Testis (tissue), 3 donors: Measurements from ENCODE around the gene TRIP6. TPM values are rescaled to one million over a fixed set of nuclear protein-coding genes. Genes with fewer than 3 reads are reported as not detected.

Experiments used
- DNase-seq: peaks from one replicate; pipeline ENCODE4 v3.0.0-alpha.2; 2019
- H3K27ac ChIP-seq, 2 donors: fragments of 200-600 bp; sonication (generic); one replicate each; pipeline ENCODE4 v1.5.1; 2019
- H3K27me3 ChIP-seq: fragments of 200-600 bp; sonication (generic); one replicate; pipeline ENCODE4 v1.5.1; 2019
- H3K36me3 ChIP-seq: fragments of 200-600 bp; sonication (generic); one replicate; pipeline ENCODE4 v1.5.1; 2017; ENCODE audit warnings: low read depth; ENCODE audit errors: missing control alignments
- H3K4me1 ChIP-seq: fragments of 200-600 bp; sonication (generic); one replicate; pipeline ENCODE4 v1.5.1; 2019
- H3K4me3 ChIP-seq, 2 donors: fragments of 200-600 bp; sonication (generic); one replicate each; pipeline ENCODE4 v1.5.1; 2017 to 2019
- H3K9me3 ChIP-seq: fragments of 200-600 bp; sonication (generic); one replicate; pipeline ENCODE4 v1.5.1; 2017
- POLR2A ChIP-seq: fragments of 450-650 bp; IDR thresholded peaks from one replicate; pipeline ENCODE4 v1.6.1; 2017; ENCODE audit warnings: antibody characterized with exemption, mild to moderate bottlenecking, moderate library complexity
- WGBS, 2 donors: methylation state at CpG; one replicate each; pipeline ENCODE4 v1.1.5; 2018; 5-methylcytosine and 5-hydroxymethylcytosine counted together
- intact Hi-C: fragments of 100-400 bp; cut with DNase I; formaldehyde crosslinking; loops from one replicate; pipeline ENCODE4 v1.15.1; 2023; ENCODE audit warnings: low total_unique reads
- polyA plus RNA-seq: library from polyadenylated mRNA; stranded (reverse); fragments of 350-450 nt; fragmentation: Illumina TruSeq; extraction: RNeasy Lipid Tissue Mini Kit (QIAGEN cat#74804); gene quantifications from one replicate; pipeline ENCODE4 v1.2.3, GENCODE V29; 2014; ENCODE audit warnings: low read depth, low replicate concordance; ENCODE audit not compliant: insufficient read depth
- total RNA-seq, 2 donors: library from RNA; depleted of rRNA; stranded (reverse); fragments of >200 nt; gene quantifications; one replicate each; pipeline ENCODE4 v1.2.3, GENCODE V29; 2016
- TF ChIP-seq, protein P1 (sequence below), 3 experiments: fragments of 450-650 bp in 2 of 3; fragments of 200-600 bp in 1 of 3; sonication (generic) in 1 of 3; IDR thresholded peaks; one replicate each; pipeline ENCODE4 v1.5.1; 2016 to 2019; ENCODE audit warnings: antibody characterized with exemption in 3 of 3, mild to moderate bottlenecking in 2 of 3, moderate library complexity in 1 of 3

TRIP6 gene
- total and polyA plus RNA-seq, 3 donors from 2014 or later = 46.8 to 99.6 (median 49.8) TPM

DNA sequence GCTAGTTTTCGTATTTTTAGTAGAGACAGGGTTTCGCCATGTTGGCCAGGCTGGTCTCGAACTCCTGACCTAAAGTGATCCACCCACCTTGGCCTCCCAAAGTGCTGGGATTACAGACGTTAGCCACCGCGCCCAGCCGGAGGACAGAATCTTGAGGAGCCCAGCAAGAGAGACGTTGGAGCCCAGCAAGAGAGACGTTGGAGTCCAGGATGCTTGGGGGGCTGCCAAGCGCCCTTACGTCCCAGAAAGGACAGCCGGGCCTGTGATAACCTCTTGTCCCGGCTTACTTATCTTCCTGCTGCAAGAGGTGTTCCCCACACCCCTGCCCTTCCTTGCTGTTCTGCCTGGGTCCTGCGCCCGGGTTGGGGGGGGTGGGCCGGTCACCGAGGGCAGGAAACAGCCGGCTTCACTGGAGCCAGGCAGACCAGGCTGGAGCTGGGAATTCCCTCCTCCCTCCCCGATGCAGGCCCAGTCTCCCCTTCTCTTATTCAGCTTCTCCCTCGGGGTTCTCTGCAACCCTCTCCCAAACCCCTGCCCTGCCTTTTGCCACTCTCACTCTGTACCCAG is 38.0 kb upstream of the TRIP6 start:
- TF ChIP-seq POLR2A = no peak
- TF ChIP-seq, protein P1, sequence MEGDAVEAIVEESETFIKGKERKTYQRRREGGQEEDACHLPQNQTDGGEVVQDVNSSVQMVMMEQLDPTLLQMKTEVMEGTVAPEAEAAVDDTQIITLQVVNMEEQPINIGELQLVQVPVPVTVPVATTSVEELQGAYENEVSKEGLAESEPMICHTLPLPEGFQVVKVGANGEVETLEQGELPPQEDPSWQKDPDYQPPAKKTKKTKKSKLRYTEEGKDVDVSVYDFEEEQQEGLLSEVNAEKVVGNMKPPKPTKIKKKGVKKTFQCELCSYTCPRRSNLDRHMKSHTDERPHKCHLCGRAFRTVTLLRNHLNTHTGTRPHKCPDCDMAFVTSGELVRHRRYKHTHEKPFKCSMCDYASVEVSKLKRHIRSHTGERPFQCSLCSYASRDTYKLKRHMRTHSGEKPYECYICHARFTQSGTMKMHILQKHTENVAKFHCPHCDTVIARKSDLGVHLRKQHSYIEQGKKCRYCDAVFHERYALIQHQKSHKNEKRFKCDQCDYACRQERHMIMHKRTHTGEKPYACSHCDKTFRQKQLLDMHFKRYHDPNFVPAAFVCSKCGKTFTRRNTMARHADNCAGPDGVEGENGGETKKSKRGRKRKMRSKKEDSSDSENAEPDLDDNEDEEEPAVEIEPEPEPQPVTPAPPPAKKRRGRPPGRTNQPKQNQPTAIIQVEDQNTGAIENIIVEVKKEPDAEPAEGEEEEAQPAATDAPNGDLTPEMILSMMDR (IDR thresholded peaks at IDR 0.05) = no peak
- H3K27me3 ChIP-seq = no peaks in the 10 kb centered on the region
- no peaks in the 10 kb centered on the region for H3K9me3 ChIP-seq
- intact Hi-C loops = no loop called here
- 28 to 53% methylated on average over 11 to 20 of the region's 20 CpGs for WGBS, 2 donors
- no peak for DNase-seq
- no peaks in the 10 kb centered on the region for H3K36me3 ChIP-seq
- H3K4me3 ChIP-seq = no peak overlapping the region
- peak overlapping the region in 1 of 2 donors; percentile 15 for H3K27ac ChIP-seq
- peaks cover 18% of the 10 kb centered on the region for H3K4me1 ChIP-seq

DNA sequence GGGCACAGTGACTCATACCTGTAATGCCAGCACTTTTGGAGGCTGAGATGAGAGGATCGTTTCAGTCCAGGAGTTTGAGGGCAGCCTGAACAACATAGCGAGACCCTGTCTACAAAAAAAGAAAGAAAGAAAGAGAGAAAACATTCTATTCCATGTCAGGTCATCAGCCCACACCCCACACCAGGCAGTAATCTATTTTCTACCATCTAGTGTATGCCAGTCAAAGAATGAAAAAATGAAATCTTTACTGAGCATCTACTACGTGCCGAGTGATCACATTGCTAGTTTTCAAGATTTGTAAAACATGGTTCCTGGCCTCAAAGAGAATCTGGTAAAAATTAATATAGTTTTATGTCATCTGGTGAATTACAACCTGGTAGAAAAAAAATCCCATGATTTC is 36.8 kb upstream of the TRIP6 start:
- H3K36me3 ChIP-seq = no peaks in the 10 kb centered on the region
- no peaks in the 10 kb centered on the region for H3K9me3 ChIP-seq
- intact Hi-C loops = no loop called here
- no peak overlapping the region for H3K4me3 ChIP-seq
- peaks cover 8% of the 10 kb centered on the region for H3K4me1 ChIP-seq
- TF ChIP-seq, protein P1 (IDR thresholded peaks at IDR 0.05) = no peak
- no peak for TF ChIP-seq POLR2A
- DNase-seq = no peak
- no peaks in the 10 kb centered on the region for H3K27me3 ChIP-seq
- WGBS, 2 donors = 74 to 88% methylated on average over 4 of the region's 4 CpGs
- no peak overlapping the region for H3K27ac ChIP-seq

DNA sequence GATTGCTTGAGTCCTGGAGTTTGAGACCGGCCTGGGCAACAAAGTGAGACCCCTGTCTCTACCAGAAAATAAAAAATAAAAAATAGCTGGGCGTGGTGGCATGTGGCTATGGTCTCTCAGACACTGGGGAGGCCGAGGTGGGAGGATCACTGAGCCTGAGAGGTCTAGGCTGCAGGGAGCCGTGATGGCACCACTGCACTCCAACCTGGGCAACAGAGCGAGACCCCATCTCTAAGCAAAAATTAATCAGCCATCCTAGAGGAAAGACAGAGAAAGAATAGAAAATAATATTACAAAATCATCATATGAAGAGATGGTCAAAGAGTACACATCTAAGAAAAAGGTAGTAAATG is 34.9 kb upstream of the TRIP6 start:
- TF ChIP-seq, protein P1 (IDR thresholded peaks at IDR 0.05) = no peak
- no peak for TF ChIP-seq POLR2A
- Histone ChIP-seq H3K9me3 (no peaks in the 10 kb centered on the region), H3K27me3 (no peaks in the 10 kb centered on the region), H3K27ac (no peak overlapping the region), H3K4me1 (peaks cover 14% of the 10 kb centered on the region), H3K36me3 (no peaks in the 10 kb centered on the region), H3K4me3 (no peak overlapping the region)
- no peak for DNase-seq
- intact Hi-C loops = no loop called here
- 88 to 96% methylated on average over 5 of the region's 5 CpGs for WGBS, 2 donors

DNA sequence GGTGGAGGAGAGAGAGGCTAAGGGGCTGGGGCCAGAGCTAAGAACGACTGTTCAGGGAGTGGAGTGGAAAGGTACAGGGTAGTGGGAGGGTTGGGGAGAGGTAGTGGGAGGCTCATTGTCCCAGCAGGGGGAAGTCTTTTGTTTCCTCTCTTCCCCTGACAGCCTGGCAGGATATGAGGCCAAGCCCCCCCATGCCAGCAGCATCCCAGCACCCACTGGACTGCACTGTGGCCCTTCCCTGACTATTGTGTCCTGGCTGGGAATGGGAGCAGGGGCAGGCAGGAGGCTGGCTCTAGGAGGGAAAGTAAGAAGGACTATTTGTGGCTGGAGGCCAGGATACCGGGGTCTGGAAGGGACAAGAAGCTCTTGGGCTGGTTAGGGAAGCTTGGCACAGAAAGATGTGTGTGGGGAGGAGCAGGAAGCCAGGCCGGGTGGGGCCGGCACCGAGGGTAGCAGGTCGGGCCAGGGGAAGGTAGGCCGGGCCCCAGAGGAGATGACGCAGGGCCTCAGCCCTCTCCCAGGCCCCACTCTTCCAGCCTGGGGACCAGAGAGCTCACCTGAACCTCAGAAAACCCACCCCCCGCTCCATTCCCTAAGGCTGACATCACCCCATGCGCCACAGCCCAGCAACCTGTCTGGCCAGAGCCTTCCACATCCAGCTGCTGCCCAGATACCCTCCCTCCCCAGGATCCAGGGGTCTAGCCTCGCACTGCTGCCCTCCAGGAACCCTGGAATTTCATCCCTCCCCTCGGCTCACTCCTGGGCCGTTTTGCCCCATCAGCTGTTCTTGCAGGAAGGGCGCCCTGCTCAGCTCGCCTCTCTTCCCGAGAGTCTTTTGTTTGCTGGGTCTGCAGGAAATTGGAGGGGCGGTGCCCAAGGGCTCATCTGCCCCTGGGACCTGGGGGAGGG is 31.0 kb upstream of the TRIP6 start:
- H3K27ac ChIP-seq = peak overlapping the region; percentile 4 to 75
- no peaks in the 10 kb centered on the region for H3K9me3 ChIP-seq
- H3K4me3 ChIP-seq = peak overlapping the region in 1 of 2 donors; percentile 56
- WGBS, 2 donors = 32 to 44% methylated on average over 6 to 17 of the region's 17 CpGs
- no peak for DNase-seq
- no peaks in the 10 kb centered on the region for H3K27me3 ChIP-seq
- intact Hi-C loops = no loop called here
- no peaks in the 10 kb centered on the region for H3K36me3 ChIP-seq
- TF ChIP-seq, protein P1 (IDR thresholded peaks at IDR 0.05) = no peak
- no peak for TF ChIP-seq POLR2A
- H3K4me1 ChIP-seq = peaks cover 14% of the 10 kb centered on the region
